Peyer's patch (tissue), 4 donors: ENCODE measurements around the gene GPC6.

Experiments
- POLR2A ChIP-seq, 2 donors: fragments of 450-650 bp; IDR thresholded peaks; one replicate each; pipeline ENCODE4 v1.5.1; 2017; ENCODE audit warnings: antibody characterized with exemption in 2 of 2, mild to moderate bottlenecking in 2 of 2, moderate library complexity in 2 of 2
- TF ChIP-seq, protein P1 (sequence below), 6 experiments: fragments of 450-650 bp in 4 of 6; fragments of 200-600 bp in 2 of 6; sonication (generic) in 1 of 6; IDR thresholded peaks; one replicate each; pipeline ENCODE4 v1.5.1; 2017 to 2019; ENCODE audit warnings: antibody characterized with exemption in 6 of 6, mild to moderate bottlenecking in 3 of 6, moderate library complexity in 1 of 6

DNA sequence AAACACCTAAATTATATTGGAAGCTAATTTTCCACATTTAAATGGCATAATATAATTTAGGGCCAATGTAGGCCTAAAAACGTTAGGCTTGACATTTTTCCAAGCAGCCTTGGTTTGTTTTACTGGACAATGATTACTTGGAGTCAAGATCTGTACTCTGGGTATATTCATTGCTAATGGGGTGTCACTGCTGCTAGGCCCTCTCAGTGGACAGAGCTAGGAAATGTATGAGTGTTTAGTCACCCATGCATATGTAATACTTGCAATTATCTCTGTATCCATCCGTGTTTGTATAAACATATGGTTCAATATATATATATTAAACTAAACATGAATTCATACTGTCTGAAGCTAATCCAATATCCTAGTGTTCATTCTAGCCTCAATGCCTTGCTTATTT is 654.8 kb downstream of the GPC6 start:
- TF ChIP-seq, protein P1, sequence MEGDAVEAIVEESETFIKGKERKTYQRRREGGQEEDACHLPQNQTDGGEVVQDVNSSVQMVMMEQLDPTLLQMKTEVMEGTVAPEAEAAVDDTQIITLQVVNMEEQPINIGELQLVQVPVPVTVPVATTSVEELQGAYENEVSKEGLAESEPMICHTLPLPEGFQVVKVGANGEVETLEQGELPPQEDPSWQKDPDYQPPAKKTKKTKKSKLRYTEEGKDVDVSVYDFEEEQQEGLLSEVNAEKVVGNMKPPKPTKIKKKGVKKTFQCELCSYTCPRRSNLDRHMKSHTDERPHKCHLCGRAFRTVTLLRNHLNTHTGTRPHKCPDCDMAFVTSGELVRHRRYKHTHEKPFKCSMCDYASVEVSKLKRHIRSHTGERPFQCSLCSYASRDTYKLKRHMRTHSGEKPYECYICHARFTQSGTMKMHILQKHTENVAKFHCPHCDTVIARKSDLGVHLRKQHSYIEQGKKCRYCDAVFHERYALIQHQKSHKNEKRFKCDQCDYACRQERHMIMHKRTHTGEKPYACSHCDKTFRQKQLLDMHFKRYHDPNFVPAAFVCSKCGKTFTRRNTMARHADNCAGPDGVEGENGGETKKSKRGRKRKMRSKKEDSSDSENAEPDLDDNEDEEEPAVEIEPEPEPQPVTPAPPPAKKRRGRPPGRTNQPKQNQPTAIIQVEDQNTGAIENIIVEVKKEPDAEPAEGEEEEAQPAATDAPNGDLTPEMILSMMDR (IDR thresholded peaks at IDR 0.05) = no peak
- TF ChIP-seq POLR2A (IDR thresholded peaks at IDR 0.05) = no peak
